GM18526 (cell line): ENCODE measurements around the gene ZDHHC6.

Experiments
- POLR2A ChIP-seq: IDR thresholded peaks from 3 replicates; pipeline ENCODE4 v1.6.1; 2011; ENCODE audit not compliant: insufficient read length; ENCODE audit errors: extremely low read depth

ZDHHC6 gene

GRCh38 chr10:112382515-112383235 lies 64.0 kb downstream of the ZDHHC6 start:
- no peak for TF ChIP-seq POLR2A
